Testis (tissue), 2 donors: ENCODE measurements around the gene MLST8.

Experiments used
- CTCF ChIP-seq, 3 experiments: fragments of 450-650 bp in 2 of 3; fragments of 200-600 bp in 1 of 3; sonication (generic) in 1 of 3; IDR thresholded peaks; one replicate each; pipeline ENCODE4 v1.5.1; 2016 to 2019; ENCODE audit warnings: antibody characterized with exemption in 3 of 3, mild to moderate bottlenecking in 2 of 3, moderate library complexity in 1 of 3
- POLR2A ChIP-seq: fragments of 450-650 bp; IDR thresholded peaks from one replicate; pipeline ENCODE4 v1.6.1; 2017; ENCODE audit warnings: antibody characterized with exemption, mild to moderate bottlenecking, moderate library complexity

DNA sequence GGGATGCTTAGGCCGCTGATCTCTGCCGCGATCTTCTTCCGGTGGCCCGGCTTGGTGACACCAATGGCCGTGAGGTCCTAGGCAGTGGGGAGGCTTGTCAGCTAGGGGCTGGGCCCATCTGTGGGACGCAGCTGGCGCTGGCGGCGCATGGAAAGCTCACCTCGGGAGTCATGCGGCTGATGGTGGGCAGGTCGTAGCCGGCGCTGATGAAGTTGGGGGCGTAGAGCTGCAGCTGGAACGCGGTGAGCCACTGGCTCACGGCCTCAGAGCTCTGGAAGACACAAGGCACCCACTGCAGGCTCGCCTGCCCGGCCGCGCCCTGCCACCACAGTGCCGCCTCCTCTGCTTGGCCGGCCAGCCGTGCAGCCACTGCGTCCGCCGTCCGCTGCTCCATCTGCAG lies 21.6 kb upstream of the MLST8 start:
- TF ChIP-seq POLR2A (no peak), CTCF (IDR thresholded peaks at IDR 0.05) (no peak)
